ENCODE results near the gene TIE1. TPM values are rescaled to one million over a fixed set of nuclear protein-coding genes. Genes with fewer than 3 reads are reported as not detected.

The TIE1 gene
- total and polyA plus RNA-seq, 12 donors = 5.0 to 49.8 (median 27.0) TPM

GRCh38 chr1:43354936-43355335 lies 54.2 kb downstream of the TIE1 start:
- no peak for TF ChIP-seq CTCF (IDR thresholded peaks at IDR 0.05)
- TF ChIP-seq POLR2A (IDR thresholded peaks at IDR 0.05) = no peak
- H3K4me1 ChIP-seq (replicated peaks in 1 of 2) = peaks cover 5 to 19% of the 10 kb centered on the region in 2 donors
- intact Hi-C loops (cut with DNase I) = loop anchor here (5.0 kb wide), 1 partner anchor 118 kb away; no protein-coding TSS in a partner anchor
- no peak overlapping the region for H3K27ac ChIP-seq
- H3K27me3 ChIP-seq = no peaks in the 10 kb centered on the region
- H3K4me3 ChIP-seq = no peak overlapping the region
- 85 to 100% (median 94%) methylated on average over 2 of the region's 2 CpGs for WGBS, 4 donors
- no peak for DNase-seq
- H3K36me3 ChIP-seq (replicated peaks in 1 of 2) = no peaks in the 10 kb centered on the region
- H3K9me3 ChIP-seq (replicated peaks in 1 of 3) = no peaks in the 10 kb centered on the region

GRCh38 chr1:43357251-43357650 lies 56.5 kb downstream of the TIE1 start:
- intact Hi-C loops (cut with DNase I) = loop anchor here in 1 of 2 donors (5.0 kb wide), 1 partner anchor 120 kb away; no protein-coding TSS in a partner anchor
- peaks cover 5 to 18% of the 10 kb centered on the region in 2 donors for H3K4me1 ChIP-seq (replicated peaks in 1 of 2)
- no peak overlapping the region for H3K4me3 ChIP-seq
- no peaks in the 10 kb centered on the region for H3K27me3 ChIP-seq
- no peak for TF ChIP-seq CTCF (IDR thresholded peaks at IDR 0.05)
- TF ChIP-seq POLR2A (IDR thresholded peaks at IDR 0.05) = no peak
- WGBS, 4 donors = 86 to 95% (median 95%) methylated on average over 4 of the region's 4 CpGs
- no peak for DNase-seq
- H3K27ac ChIP-seq = no peak overlapping the region
- peaks cover 0 to 11% of the 10 kb centered on the region in 2 donors for H3K36me3 ChIP-seq (replicated peaks in 1 of 2)
- H3K9me3 ChIP-seq (replicated peaks in 1 of 3) = no peaks in the 10 kb centered on the region

GRCh38 chr1:43358121-43358745 lies 57.5 kb downstream of the TIE1 start:
- TF ChIP-seq POLR2A (IDR thresholded peaks at IDR 0.05) = peak in 1 of 2 donors; percentile 72
- TF ChIP-seq CTCF (IDR thresholded peaks at IDR 0.05) = peak in 5 of 6 experiments; percentile 25 to 51 (median 39)
- peak overlapping the region; percentile 27 to 80 (median 65) for H3K4me3 ChIP-seq
- H3K4me1 ChIP-seq (replicated peaks in 1 of 2) = peaks cover 5 to 18% of the 10 kb centered on the region in 2 donors
- intact Hi-C loops (cut with DNase I) = loop anchor here in 1 of 2 donors (5.0 kb wide), 1 partner anchor 121 kb away; no protein-coding TSS in a partner anchor
- peak in 4 of 7 donors; percentile 27 to 59 (median 37) for DNase-seq
- no peaks in the 10 kb centered on the region for H3K27me3 ChIP-seq
- 0% methylated on average over 22 to 33 of the region's 33 CpGs for WGBS, 4 donors
- peaks cover 0 to 21% of the 10 kb centered on the region in 2 donors for H3K36me3 ChIP-seq (replicated peaks in 1 of 2)
- no peaks in the 10 kb centered on the region for H3K9me3 ChIP-seq (replicated peaks in 1 of 3)
- peak overlapping the region in 4 of 5 donors; percentile 81 to 91 (median 84) for H3K27ac ChIP-seq

GRCh38 chr1:43358746-43359693 lies 58.2 kb downstream of the TIE1 start, which contains the start of gene CDC20:
TSS of gene CDC20 (plus strand) at chr1:43358981. CDS start at chr1:43359216, 235 bp downstream.
- Histone ChIP-seq H3K36me3 (replicated peaks in 1 of 2) (peaks cover 0 to 29% of the 10 kb centered on the region in 2 donors), H3K27ac (peak within 1 kb of the TSS in 4 of 5 donors; percentile 81 to 91 (median 84)), H3K4me3 (peak within 1 kb of the TSS; percentile 27 to 80 (median 65)), H3K27me3 (no peaks in the 10 kb centered on the region), H3K9me3 (replicated peaks in 1 of 3) (no peaks in the 10 kb centered on the region), H3K4me1 (replicated peaks in 1 of 2) (peaks cover 5 to 18% of the 10 kb centered on the region in 2 donors)
- peak; percentile 98 to 99 (median 99) for DNase-seq
- no peak for TF ChIP-seq POLR2A (IDR thresholded peaks at IDR 0.05)
- WGBS, 4 donors = 0 to 4% (median 3%) methylated on average over 19 to 59 of the region's 59 CpGs
- intact Hi-C loops (cut with DNase I) = loop anchor here in 1 of 2 donors (5.0 kb wide), 1 partner anchor 122 kb away; no protein-coding TSS in a partner anchor
